Stimulated activated CD4-positive, alpha-beta T cell treated with anti-CD3 and anti-CD28 coated beads, TNF-alpha, amount 100 ng/mL, for 1 hour (primary cell): Measurements from ENCODE around the gene RANBP2.

ENCODE experiments used
- DNase-seq, 3 donors: peaks; one replicate each; pipeline ENCODE4 v3.0.0-alpha.2; 2020; ENCODE audit warnings: low read depth in 3 of 3, low spot score in 1 of 3

Gene RANBP2

GRCh38 chr2:108834620-108835019 is 115.3 kb downstream of the RANBP2 start:
- DNase-seq = no peak

GRCh38 chr2:108835040-108835439 is 115.8 kb downstream of the RANBP2 start:
- no peak for DNase-seq
